OCI-LY1 (cell line): ENCODE data around the gene MYO1E.

Experiments used
- EZH2 ChIP-seq: fragments of 200-600 bp; sonication (generic), shearing (Covaris generic); IDR thresholded peaks from 2 replicates; pipeline ENCODE4 v1.8.0; 2017; ENCODE audit warnings: borderline replicate concordance, mixed run types, mild to moderate bottlenecking, antibody characterized with exemption, low read length, moderate library complexity, mixed read lengths
- TF ChIP-seq, protein P1 (sequence below): fragments of 200-600 bp; sonication (generic), shearing (Covaris generic); IDR thresholded peaks from 2 replicates; pipeline ENCODE4 v1.5.1; 2017; ENCODE audit warnings: mild to moderate bottlenecking, antibody characterized with exemption, low read length, moderate library complexity, mixed read lengths

DNA sequence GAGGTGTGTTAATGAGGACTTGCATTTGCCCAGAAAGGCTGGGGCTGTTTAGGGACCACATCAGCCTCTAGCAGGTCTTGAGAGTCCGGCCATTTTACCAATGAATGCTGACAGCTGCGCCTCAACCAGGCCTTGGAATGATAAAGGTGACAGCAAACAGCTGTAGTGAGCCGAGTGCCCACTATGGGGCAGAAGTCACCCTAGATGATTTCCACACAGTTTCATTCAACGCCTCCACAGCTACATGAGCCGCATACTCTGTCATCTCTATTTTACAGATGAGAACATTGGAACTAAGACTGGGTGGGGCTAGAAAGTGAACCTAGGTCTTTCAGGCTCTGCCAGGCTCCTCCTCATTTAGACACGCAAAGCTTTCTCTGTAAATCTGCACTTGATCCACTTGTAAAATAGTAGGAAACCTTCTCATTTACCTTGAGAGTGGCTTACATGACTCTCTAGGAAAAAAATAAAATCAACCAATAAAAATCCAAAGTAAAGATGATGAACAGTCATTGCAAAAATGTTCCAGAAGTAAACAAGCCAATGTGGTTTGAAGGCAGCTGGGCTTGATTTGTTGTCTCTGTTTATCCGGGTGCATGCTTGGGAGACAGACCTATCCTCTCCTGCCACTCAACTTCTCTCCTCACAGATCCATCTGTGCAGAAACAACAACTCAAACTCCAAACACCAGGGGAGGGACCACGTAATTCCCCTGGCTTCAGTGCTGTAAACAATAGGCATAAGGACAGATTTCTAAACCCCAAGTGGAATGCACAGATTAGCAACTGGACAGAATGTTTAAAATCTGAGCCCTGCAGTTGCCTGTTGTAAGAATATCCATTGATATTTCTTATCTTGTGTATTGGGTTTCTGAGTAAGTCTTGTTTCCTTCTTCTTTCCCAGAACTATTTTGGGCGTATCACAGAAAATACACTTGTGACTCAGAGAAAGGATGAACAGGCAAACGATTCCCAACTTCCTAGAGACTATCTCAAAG lies 197.5 kb downstream of the MYO1E start:
- TF ChIP-seq, protein P1, sequence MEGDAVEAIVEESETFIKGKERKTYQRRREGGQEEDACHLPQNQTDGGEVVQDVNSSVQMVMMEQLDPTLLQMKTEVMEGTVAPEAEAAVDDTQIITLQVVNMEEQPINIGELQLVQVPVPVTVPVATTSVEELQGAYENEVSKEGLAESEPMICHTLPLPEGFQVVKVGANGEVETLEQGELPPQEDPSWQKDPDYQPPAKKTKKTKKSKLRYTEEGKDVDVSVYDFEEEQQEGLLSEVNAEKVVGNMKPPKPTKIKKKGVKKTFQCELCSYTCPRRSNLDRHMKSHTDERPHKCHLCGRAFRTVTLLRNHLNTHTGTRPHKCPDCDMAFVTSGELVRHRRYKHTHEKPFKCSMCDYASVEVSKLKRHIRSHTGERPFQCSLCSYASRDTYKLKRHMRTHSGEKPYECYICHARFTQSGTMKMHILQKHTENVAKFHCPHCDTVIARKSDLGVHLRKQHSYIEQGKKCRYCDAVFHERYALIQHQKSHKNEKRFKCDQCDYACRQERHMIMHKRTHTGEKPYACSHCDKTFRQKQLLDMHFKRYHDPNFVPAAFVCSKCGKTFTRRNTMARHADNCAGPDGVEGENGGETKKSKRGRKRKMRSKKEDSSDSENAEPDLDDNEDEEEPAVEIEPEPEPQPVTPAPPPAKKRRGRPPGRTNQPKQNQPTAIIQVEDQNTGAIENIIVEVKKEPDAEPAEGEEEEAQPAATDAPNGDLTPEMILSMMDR, result peak; percentile 75
- no peak for TF ChIP-seq EZH2
